ENCODE data around the gene GIPC1. TPM values are rescaled to one million over a fixed set of nuclear protein-coding genes. Genes with fewer than 3 reads are reported as not detected.
A peak's percentile ranks its signal among the peaks of the same experiment; 100 is the strongest.

Gene GIPC1
- total and polyA plus RNA-seq, 9 of the 15 experiments (the other 6 are each of a cell fraction or from before 2014, with no cell fraction given): 0.49 to 54.7 (median 24.8) TPM

DNA sequence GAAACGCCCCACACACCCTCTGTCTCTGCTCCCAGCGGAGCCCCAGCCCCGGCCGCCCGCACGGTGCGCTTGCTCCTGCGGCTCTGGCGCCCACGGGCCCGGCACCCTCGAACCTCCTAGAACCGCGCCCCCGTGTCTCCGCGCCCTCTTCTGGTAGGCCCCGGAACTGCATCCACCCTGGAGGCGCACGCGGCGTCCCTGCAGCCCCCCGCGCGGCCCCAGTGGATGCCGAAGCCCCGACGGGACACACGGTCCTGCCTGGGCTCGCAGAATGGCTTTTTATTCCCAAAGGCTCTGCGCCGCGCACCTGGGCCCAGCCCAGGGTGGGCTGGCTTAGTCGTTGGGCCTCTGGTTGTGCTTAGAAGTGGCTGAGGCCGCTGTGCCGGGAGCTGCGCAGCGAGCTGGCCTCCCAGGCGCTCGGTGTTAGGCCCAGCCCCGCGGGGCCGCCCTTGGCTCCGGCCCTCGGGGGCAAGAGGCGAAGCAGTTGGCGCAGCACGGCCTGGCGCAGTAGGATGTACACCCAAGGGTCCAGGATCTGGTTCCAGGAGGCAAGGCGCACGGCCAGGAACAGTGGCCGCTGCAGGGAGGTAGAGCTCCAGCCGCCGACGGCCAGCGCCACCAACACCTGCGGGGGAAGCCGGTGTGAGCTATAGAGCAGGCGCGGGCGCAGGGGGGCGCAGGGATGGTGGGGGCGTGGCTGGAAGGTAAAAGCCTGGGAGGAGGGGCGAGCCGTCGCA lies 23.6 kb downstream of the GIPC1 start (continued):
- TF ChIP-seq EZH2 (IDR thresholded peaks at IDR 0.05; ENCODE audit: borderline replicate concordance, low read depth, low read length): no peak
- peak; percentile 74 for TF ChIP-seq HMGN3 (IDR thresholded peaks at IDR 0.05; ENCODE audit: borderline replicate concordance, extremely low read depth, insufficient read length, low read depth, low read length)
- TF ChIP-seq ZNF175 (CRISPR knock-in tag; IDR thresholded peaks at IDR 0.05; ENCODE audit: low read depth): no peak
- no peak for TF ChIP-seq SRSF3 (IDR thresholded peaks at IDR 0.05; ENCODE audit: insufficient read depth, low read length)
- TF ChIP-seq, protein P1, sequence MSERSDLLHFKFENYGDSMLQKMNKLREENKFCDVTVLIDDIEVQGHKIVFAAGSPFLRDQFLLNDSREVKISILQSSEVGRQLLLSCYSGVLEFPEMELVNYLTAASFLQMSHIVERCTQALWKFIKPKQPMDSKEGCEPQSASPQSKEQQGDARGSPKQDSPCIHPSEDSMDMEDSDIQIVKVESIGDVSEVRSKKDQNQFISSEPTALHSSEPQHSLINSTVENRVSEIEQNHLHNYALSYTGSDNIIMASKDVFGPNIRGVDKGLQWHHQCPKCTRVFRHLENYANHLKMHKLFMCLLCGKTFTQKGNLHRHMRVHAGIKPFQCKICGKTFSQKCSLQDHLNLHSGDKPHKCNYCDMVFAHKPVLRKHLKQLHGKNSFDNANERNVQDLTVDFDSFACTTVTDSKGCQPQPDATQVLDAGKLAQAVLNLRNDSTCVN (CRISPR knock-in tag; IDR thresholded peaks at IDR 0.05): no peak
- TF ChIP-seq, protein P2, sequence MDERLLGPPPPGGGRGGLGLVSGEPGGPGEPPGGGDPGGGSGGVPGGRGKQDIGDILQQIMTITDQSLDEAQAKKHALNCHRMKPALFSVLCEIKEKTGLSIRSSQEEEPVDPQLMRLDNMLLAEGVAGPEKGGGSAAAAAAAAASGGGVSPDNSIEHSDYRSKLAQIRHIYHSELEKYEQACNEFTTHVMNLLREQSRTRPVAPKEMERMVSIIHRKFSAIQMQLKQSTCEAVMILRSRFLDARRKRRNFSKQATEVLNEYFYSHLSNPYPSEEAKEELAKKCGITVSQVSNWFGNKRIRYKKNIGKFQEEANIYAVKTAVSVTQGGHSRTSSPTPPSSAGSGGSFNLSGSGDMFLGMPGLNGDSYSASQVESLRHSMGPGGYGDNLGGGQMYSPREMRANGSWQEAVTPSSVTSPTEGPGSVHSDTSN (CRISPR knock-in tag; IDR thresholded peaks at IDR 0.05; ENCODE audit: low read depth): no peak
- TF ChIP-seq, protein P2 (tag; conservative IDR thresholded peaks at IDR 0.05; ENCODE audit: low read depth): no peak
- no peak for TF ChIP-seq HSF4 (CRISPR knock-in tag; IDR thresholded peaks at IDR 0.05; ENCODE audit: borderline replicate concordance)
- TF ChIP-seq PHTF2 (CRISPR knock-in tag; IDR thresholded peaks at IDR 0.05): no peak
- 0 out of 2 replicates have a peak, but pooled peaks have one; percentile 62 for TF ChIP-seq KLF13 (tag; IDR thresholded peaks at IDR 0.05; ENCODE audit: borderline replicate concordance, low read depth)
- no peak for TF ChIP-seq CBFA2T2 (conservative IDR thresholded peaks at IDR 0.05)
- TF ChIP-seq FIP1L1 (IDR thresholded peaks at IDR 0.05; ENCODE audit: low read depth, low read length, poor library complexity, severe bottlenecking): peak; percentile 90
- no peak for TF ChIP-seq SNRNP70 (optimal IDR thresholded peaks at IDR 0.05; ENCODE audit: low read depth, low read length)
- no peak for TF ChIP-seq NCOA1 (IDR thresholded peaks at IDR 0.05; ENCODE audit: low read depth)
- TF ChIP-seq CC2D1A (IDR thresholded peaks at IDR 0.05): no peak
- TF ChIP-seq SMAD3 (CRISPR knock-in tag; conservative IDR thresholded peaks at IDR 0.05): no peak
- TF ChIP-seq SP2 (IDR thresholded peaks at IDR 0.05; ENCODE audit: extremely low read depth, low read depth, low read length, poor library complexity, severe bottlenecking): no peak
- peak; percentile 39; the same call in 1 of the 2 replicates for TF ChIP-seq SMAD4 (CRISPR knock-in tag; conservative IDR thresholded peaks at IDR 0.05)
- no peak for TF ChIP-seq STAT5B (CRISPR knock-in tag; IDR thresholded peaks at IDR 0.05)
- TF ChIP-seq CTCFL (IDR thresholded peaks at IDR 0.05; ENCODE audit: borderline replicate concordance, insufficient read depth, low read depth, low read length, poor library complexity, severe bottlenecking): peak; percentile 66

Measured in K562 (cell line).